ENCODE results near the gene P4HA2.

Gene P4HA2

DNA sequence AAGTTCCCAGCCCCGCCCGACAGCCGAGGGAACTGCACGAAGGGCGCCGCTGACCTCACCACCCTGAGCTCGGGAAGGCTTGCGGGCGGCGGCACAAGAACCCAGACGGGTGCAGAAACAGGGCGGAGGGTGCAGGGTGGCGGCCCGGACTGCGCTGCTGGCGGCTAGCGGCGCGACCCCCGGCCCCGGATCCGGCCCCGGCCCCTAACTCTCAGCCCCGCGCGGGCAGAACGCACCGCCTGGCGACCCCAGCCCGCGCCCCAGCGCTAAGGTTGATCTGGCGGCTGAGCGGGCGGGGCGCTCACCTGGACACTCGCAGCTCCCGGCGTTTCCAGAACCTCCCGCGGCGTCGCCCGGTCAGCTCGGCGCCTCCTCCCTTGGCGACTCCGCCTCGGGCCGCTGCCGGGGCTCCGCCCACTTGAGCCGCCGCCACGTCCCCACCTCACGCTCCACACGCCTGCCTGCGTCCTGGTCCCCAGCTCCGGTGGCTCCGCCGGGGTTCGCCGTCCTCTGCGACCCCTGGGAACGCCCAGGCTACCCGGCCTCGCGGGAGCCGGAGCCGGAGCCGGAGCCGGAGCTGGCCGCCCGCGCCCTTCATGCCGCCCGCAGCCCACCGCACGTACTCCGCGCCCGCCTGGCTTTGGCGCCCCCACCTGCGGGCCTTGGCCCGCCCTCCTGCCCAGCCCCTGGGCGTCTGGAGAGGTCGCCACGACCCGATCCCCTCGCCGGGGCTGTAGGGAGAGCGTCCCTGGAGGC, at the start of gene P4HA2:
P4HA2 (minus strand) TSS at position 369 of the 756 bp plus-strand sequence. CDS start 9,227 bp downstream, outside the sequence.
- DNase-seq (ENCODE audit: low spot score) = peak; percentile 95

- DNase-seq (ENCODE audit: low spot score) = no peak
Measured at GRCh38 chr5:132277256-132277655, 49.6 kb upstream of the P4HA2 start.

DNA sequence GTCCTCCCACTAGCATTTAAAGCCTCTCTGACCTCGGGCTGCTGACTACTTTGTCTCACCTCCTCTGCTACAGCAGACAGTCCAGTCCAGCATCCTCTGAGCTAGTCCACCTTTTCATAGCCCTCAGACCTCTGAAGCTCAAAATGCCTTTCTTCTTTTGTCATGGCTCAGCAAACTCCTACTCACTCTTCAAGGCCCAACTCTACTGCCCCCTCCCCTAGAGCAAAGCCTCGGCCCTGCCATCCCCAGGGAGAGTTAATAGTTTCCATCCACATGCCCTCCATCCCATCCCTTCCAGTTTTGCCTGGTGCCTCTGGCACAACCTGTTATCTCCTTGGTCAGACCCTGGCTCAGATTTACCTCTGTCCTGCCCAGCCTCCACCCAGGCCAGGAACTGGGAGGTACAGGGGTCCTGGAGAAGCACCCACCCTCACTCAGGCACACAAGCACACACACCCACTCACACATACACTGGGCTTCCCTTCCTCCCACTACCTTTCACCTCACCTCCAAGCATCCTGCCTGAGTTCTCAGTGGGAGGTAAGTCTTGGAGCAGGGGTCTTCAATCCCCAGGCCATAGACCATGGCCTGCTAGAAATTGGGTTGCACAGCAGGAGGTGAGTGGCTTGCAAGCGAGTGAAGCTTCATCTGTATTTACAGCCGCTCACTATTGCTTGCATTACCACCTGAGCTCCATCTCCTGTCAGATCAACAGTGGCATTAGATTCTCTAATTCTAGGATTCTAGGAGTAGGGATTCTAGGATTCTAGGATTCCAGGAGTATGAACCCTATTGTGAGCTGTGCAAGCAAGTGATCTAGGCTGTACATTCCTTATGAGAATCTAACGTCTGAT, 47.9 kb upstream of the P4HA2 start:
- DNase-seq (ENCODE audit: low spot score) = no peak

- DNase-seq (ENCODE audit: low spot score) = no peak
Measured at GRCh38 chr5:132274050-132274792, 46.6 kb upstream of the P4HA2 start.

DNA sequence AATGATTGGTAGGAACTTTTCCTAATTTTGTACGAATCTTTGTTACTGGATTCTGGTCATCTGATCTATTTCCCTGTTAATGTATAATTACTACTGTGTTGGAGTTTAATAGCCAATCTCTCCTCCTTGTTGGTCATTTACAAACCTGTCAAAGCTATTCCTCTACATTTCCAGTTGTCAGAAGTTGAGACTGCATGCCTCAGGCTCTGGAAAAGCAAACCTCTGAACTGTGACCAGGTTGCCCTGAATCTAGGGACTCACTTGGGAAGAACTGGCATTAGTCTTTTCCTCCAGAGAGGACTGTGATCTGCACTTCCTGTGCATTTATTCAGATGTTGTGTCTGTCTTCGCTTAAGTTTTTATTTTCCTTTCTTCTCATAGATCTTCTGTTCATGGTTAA, 46.0 kb upstream of the P4HA2 start:
- no peak for DNase-seq (ENCODE audit: low spot score)

- DNase-seq (ENCODE audit: low spot score) = peak; percentile 63
Measured at GRCh38 chr5:132272311-132273210, 44.9 kb upstream of the P4HA2 start.

- DNase-seq (ENCODE audit: low spot score) = no peak
Measured at GRCh38 chr5:132271251-132272246, 43.9 kb upstream of the P4HA2 start.

DNA sequence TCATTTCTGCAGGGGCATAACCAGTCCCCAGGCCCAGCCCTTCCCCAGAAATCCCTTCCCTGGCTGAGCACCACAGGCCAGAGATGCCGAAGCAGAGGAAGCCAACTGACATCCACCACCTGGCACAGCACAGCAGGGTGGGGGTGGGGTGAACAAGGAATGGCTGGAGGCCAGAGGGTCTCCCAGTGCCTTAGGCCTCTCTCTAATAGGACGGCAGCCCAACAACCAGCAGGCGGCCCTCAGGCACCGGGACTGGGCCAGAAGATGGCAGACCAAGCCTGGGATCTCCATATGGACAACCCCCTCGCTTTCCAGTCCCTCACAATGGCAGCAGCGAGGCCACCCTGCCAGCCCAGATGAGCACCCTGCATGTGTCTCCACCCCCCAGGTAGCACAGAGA, 43.1 kb upstream of the P4HA2 start:
- DNase-seq (ENCODE audit: low spot score) = no peak

DNA sequence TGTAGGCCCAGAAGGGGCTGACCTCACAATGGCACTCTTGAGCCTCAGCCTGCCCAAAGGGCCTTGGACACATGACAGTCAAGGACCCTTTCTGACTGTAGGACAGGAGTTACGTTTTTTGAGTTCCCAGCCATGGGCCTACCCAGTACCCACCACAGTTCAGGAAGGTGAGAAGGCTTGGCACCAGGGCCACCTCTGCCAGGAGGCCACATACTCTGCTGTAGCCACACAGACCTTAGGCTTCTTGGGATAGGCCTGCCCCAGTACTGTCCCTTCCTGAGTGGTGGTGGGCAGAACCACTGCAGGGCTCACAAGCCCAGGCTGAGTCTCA, 42.6 kb upstream of the P4HA2 start:
- no peak for DNase-seq (ENCODE audit: low spot score)

- no peak for DNase-seq (ENCODE audit: low spot score)
Measured at GRCh38 chr5:132269635-132270334, 42.1 kb upstream of the P4HA2 start.

DNA sequence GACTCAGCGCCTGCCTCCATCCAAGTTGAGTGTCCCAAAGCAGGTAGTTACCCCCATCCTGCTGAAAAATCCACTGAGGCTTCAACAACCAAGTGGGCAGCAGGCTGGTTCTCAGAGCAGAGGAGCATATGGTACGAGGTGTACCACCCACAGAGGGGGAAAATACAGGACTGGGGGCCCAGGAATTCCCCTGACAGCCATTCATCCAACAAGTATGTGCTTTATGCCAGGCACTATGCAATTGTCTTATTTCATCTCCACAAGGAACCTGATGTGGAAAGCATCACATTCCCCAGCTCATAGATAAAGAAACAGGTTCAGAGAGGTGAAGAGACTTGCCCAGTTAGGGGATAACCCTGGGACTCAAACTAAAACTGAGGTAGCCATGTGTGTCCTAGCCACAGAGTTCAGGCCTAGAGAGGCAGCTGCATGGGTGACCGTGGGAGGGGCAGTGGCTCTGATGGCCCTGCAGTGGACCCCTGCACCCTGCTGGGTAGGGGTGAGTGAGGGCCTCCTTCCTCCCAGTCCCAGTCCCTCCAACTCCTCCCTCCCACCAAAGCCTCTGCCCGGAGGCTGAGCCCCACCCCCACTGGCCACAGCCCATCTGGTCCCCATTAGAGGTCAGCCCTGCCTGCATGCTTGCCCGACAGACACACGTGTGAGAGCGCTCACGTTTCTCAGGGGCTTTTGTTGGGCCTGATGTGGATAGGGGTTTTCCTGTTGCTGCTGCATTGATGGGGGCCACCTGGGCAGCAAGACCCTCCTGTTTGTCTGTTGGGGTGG, 41.3 kb upstream of the P4HA2 start:
- peak; percentile 86 for DNase-seq (ENCODE audit: low spot score)

DNA sequence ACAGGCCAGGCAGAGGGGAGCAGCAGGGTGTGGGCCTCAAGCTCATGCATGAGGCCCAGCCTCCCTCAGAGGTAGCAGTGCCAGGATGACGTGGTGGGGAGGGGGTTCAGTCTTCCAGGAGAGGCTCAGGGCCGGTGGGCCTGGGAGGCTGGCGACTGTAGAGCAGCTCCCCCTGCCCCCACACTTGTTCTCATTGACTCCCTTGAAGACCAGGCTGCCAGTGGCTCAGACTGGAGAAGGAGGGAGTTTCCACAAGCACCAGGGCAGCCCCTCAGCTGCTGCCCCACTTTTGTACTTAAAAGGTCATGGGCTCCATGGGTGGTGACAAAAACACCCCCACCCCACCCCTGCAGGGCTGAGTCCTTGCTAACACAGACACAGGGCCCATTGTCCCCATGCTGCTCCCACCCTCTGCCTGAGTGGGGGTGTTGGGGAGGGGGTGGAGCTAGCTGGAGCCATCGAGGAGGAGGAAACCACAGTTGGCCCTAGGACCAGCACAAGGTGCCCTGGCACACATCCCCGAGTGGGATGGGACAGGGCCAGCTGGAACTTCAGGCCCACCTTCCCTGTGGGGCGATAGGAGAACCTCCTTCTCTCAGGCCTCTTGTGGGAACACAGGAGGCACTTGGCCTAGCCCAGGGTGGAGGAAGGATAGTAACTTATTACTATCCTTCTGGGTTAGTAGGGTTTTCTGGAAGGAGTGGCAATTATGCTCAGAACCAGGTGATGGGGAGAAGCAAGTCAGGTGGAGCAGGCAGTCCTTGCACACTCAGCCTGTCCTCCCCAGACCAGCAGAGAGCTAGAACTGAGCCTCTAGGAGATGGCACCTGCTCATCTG, 40.5 kb upstream of the P4HA2 start:
- DNase-seq (ENCODE audit: low spot score) = no peak

DNA sequence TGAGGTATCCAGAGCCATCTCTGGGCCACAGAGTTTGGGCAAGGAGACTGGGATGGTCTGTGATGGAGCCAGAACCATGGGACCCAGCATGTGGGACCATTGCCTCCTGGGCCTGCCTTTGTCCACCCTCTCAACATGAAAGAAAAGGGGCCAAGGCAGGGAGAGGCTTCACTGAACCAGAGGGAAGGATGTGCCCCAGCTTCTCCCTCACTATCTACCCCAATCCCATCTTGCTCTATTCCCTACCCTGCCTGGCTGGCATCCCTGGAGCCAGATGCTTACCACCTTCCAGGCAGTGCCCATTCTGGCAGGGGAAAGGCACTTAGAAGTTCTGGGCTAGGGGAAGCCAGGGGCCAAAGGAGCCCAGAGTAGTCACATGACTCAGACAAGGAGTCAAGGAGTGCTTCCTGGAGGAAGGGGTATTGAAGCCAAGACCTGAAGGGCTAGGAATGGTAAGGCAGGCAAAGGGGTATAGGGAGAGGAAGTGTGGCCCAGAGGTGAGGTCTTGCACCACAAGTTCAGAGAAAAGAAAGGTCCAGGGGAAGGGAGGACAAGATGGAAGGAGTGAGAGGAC, 39.6 kb upstream of the P4HA2 start:
- no peak for DNase-seq (ENCODE audit: low spot score)

DNA sequence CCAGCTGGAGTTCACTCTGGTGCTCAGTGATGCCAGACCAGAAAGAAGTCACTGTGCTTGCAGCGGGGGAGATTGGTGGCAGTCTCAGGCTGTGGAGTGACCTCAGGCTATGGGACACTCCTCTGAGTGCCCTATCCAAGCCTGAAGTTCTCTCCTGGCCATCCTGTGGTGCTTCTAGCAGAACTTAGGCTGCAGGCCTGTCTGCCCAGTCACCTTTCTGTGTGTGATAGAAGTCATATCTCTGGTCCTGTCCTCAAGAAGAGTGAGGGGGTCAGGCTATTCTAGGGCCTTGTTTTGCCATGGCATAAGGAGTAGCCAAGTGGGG, 39.1 kb upstream of the P4HA2 start:
- DNase-seq (ENCODE audit: low spot score) = no peak

DNA sequence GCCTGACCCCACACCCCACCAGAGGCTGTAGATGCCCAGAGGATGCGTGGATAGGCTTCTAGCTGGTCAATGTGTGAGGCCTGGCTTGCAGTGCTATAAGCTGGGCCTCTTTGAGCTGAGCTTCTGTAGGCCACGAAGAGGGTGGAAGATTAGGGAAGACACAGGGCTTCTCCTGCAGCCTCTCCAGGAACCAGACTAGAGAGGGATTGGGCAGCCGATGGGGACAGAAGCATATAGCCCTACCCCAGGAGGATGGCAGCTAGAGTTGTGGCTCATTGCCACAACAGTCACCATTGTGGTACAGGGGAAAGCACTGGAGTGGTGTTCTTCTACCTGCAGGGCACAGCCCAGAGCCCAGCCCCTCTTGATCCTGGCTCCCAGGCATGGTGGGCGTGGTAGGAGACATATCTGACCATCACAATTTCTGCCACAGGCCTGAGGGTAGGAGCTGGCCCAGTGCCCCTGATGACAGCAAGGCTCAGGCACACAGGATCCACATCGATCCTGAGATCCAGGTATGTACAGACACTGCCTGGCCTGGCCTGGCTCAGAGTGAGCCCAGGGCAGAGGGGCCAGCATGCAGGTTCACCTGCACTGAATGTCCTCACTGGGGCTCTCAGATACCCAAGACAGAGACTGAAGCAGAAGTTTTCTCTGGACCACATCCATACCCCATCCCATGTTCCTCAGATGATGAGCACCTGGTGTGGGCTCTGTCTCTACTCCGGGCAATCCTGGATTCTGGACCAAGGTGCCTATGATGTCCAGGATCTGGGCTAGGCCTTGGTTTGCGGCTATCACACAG, 38.6 kb upstream of the P4HA2 start:
- DNase-seq (ENCODE audit: low spot score) = no peak

GRCh38 chr5:132265336-132266030, 37.8 kb upstream of the P4HA2 start:
- DNase-seq (ENCODE audit: low spot score) = peak; percentile 96
